Tibial nerve (tissue), 4 donors: ENCODE results near the gene ANAPC4. TPM values are rescaled to one million over a fixed set of nuclear protein-coding genes. Genes with fewer than 3 reads are reported as not detected.

Experiments used
- DNase-seq, 2 donors: peaks; one replicate each; pipeline ENCODE4 v3.0.0-alpha.2; 2019; ENCODE audit warnings: low spot score in 2 of 2
- H3K27ac ChIP-seq, 4 donors: fragments of 200-600 bp; sonication (generic) in 3 of 4; one replicate each; pipeline ENCODE4 v1.5.1; 2017 to 2019; ENCODE audit warnings: mild to moderate bottlenecking in 1 of 4
- H3K27me3 ChIP-seq, 2 donors: fragments of 200-600 bp; sonication (generic) in 1 of 2; one replicate each; pipeline versions ENCODE4 v1.5.1 to v1.6.0; 2017 to 2019
- H3K36me3 ChIP-seq, 3 donors: fragments of 200-600 bp; sonication (generic); one replicate each; pipeline ENCODE4 v1.5.1; 2018 to 2019
- H3K4me1 ChIP-seq, 4 donors: fragments of 200-600 bp; sonication (generic) in 3 of 4; one replicate each; pipeline ENCODE4 v1.5.1; 2017 to 2019
- H3K4me3 ChIP-seq, 4 donors: fragments of 200-600 bp; sonication (generic) in 3 of 4; one replicate each; pipeline ENCODE4 v1.5.1; 2017 to 2019; ENCODE audit warnings: mild to moderate bottlenecking in 1 of 4, moderate library complexity in 1 of 4
- H3K9me3 ChIP-seq, 4 donors: fragments of 200-600 bp; sonication (generic) in 3 of 4; one replicate each; pipeline ENCODE4 v1.5.1; 2017 to 2019
- CTCF ChIP-seq, 5 experiments: fragments of 200-600 bp in 3 of 5; fragments of 450-650 bp in 2 of 5; sonication (generic) in 3 of 5; IDR thresholded peaks; one replicate each; pipeline ENCODE4 v1.5.1; 2016 to 2019; ENCODE audit warnings: antibody characterized with exemption in 5 of 5, mild to moderate bottlenecking in 3 of 5, moderate library complexity in 2 of 5
- EP300 ChIP-seq, 2 donors: sonication (generic); formaldehyde crosslinking; IDR thresholded peaks; one replicate each; pipeline ENCODE4 v1.6.1; 2017; ENCODE audit warnings: antibody characterized with exemption in 2 of 2, mild to moderate bottlenecking in 1 of 2
- POLR2A ChIP-seq, 2 donors: fragments of 450-650 bp; IDR thresholded peaks; one replicate each; pipeline ENCODE4 v1.6.1; 2017; ENCODE audit warnings: antibody characterized with exemption in 2 of 2, mild to moderate bottlenecking in 2 of 2, moderate library complexity in 2 of 2
- WGBS, 2 donors: methylation state at CpG; one replicate each; pipeline ENCODE4 v1.1.5; 2018; 5-methylcytosine and 5-hydroxymethylcytosine counted together
- total RNA-seq, 4 donors: library from RNA; depleted of rRNA; stranded (reverse); fragments of >200 nt; gene quantifications; one replicate each; pipeline ENCODE4 v1.1.0, GENCODE V29; 2016

Gene ANAPC4
- total RNA-seq, 4 donors from 2014 or later, result 31.4 to 49.0 (median 37.1) TPM

GRCh38 chr4:25410820-25411529 is 33.9 kb downstream of the ANAPC4 start:
- WGBS, 2 donors, result 89 to 92% methylated on average over 4 of the region's 4 CpGs
- Histone ChIP-seq H3K36me3 (peaks cover 3 to 97% (median 14%) of the 10 kb centered on the region in 3 donors), H3K9me3 (no peaks in the 10 kb centered on the region)

GRCh38 chr4:25413261-25413660 is 36.2 kb downstream of the ANAPC4 start:
- H3K27ac ChIP-seq, result no peak overlapping the region
- WGBS, 2 donors, result 66 to 72% methylated on average over 3 of the region's 3 CpGs
- H3K9me3 ChIP-seq, result no peaks in the 10 kb centered on the region
- H3K27me3 ChIP-seq, result no peaks in the 10 kb centered on the region
- H3K4me1 ChIP-seq, result no peaks in the 10 kb centered on the region
- no peak for DNase-seq
- no peak overlapping the region for H3K4me3 ChIP-seq
- no peak for TF ChIP-seq POLR2A (IDR thresholded peaks at IDR 0.05)
- no peak for TF ChIP-seq EP300 (IDR thresholded peaks at IDR 0.05)
- TF ChIP-seq CTCF (IDR thresholded peaks at IDR 0.05), result no peak
- peaks cover 3 to 97% (median 12%) of the 10 kb centered on the region in 3 donors for H3K36me3 ChIP-seq

More at GRCh38 chr4:25410820-25411529, 33.9 kb downstream of the ANAPC4 start:
- DNase-seq, result no peak
- Histone ChIP-seq H3K4me1 (no peaks in the 10 kb centered on the region), H3K27ac (no peak overlapping the region), H3K4me3 (no peak overlapping the region), H3K27me3 (no peaks in the 10 kb centered on the region)
- no peak for TF ChIP-seq EP300 (IDR thresholded peaks at IDR 0.05)
- TF ChIP-seq POLR2A (IDR thresholded peaks at IDR 0.05), result no peak

GRCh38 chr4:25417014-25417413 is 40.0 kb downstream of the ANAPC4 start:
- TF ChIP-seq EP300 (IDR thresholded peaks at IDR 0.05) (no peak), CTCF (IDR thresholded peaks at IDR 0.05) (no peak), POLR2A (IDR thresholded peaks at IDR 0.05) (no peak)
- H3K36me3 ChIP-seq, result peaks cover 0 to 81% (median 7%) of the 10 kb centered on the region in 3 donors
- 95 to 100% methylated on average over 2 of the region's 2 CpGs for WGBS, 2 donors

GRCh38 chr4:25420931-25421330 is 43.9 kb downstream of the ANAPC4 start:
- WGBS, 2 donors, result 98 to 100% methylated on average over 1 of the region's 1 CpG
- Histone ChIP-seq H3K4me3 (no peak overlapping the region), H3K9me3 (no peaks in the 10 kb centered on the region), H3K27ac (no peak overlapping the region), H3K4me1 (peaks cover 0 to 5% (median 0%) of the 10 kb centered on the region in 4 donors), H3K36me3 (peaks cover 0 to 54% (median 5%) of the 10 kb centered on the region in 3 donors), H3K27me3 (no peaks in the 10 kb centered on the region)
- TF ChIP-seq POLR2A (IDR thresholded peaks at IDR 0.05) (no peak), CTCF (IDR thresholded peaks at IDR 0.05) (no peak), EP300 (IDR thresholded peaks at IDR 0.05) (no peak)
- no peak for DNase-seq

More at GRCh38 chr4:25417014-25417413, 40.0 kb downstream of the ANAPC4 start:
- DNase-seq, result no peak
- Histone ChIP-seq H3K9me3 (no peaks in the 10 kb centered on the region), H3K27me3 (no peaks in the 10 kb centered on the region), H3K27ac (no peak overlapping the region), H3K4me3 (no peak overlapping the region), H3K4me1 (no peaks in the 10 kb centered on the region)

GRCh38 chr4:25421816-25422525 is 44.9 kb downstream of the ANAPC4 start:
- peak in 1 of 2 donors; percentile 20 for DNase-seq

More at GRCh38 chr4:25421816-25422525, 44.9 kb downstream of the ANAPC4 start:
- no peaks in the 10 kb centered on the region for H3K27me3 ChIP-seq
- TF ChIP-seq POLR2A (IDR thresholded peaks at IDR 0.05) (no peak), EP300 (IDR thresholded peaks at IDR 0.05) (no peak), CTCF (IDR thresholded peaks at IDR 0.05) (no peak)
- WGBS, 2 donors, result 78% methylated on average over 5 of the region's 5 CpGs
- no peak overlapping the region for H3K27ac ChIP-seq
- H3K4me1 ChIP-seq, result peaks cover 0 to 5% (median 0%) of the 10 kb centered on the region in 4 donors
- peaks cover 0 to 43% (median 0%) of the 10 kb centered on the region in 3 donors for H3K36me3 ChIP-seq
- no peak overlapping the region for H3K4me3 ChIP-seq
- no peaks in the 10 kb centered on the region for H3K9me3 ChIP-seq
